Activated T-helper 2 cell treated with anti-CD3 and anti-CD28 coated beads, Interferon-gamma antibody, Interleukin-2, Interleukin-4, amounts not matched to agents 10 μg/mL and 5 μg/mL and 100 μg/mL, durations not matched to agents 14 hours and 24 hours and 36 hours (primary cell): ENCODE results near the gene MYL4. TPM values are rescaled to one million over a fixed set of nuclear protein-coding genes. Genes with fewer than 3 reads are reported as not detected.
"Not testable (repeated sequence)": the region's sequence is repeated elsewhere in the genome, so short reads cannot be mapped to it uniquely, and the experiment has no call there.

Experiments used
- DNase-seq: peaks from one replicate; pipeline ENCODE4 v3.0.0; 2021; ENCODE audit warnings: low spot score
- H3K27ac Mint-ChIP-seq: one replicate; pipeline ENCODE4 v1.8.0; 2021; ENCODE audit warnings: mixed read lengths
- H3K27me3 Mint-ChIP-seq: one replicate; pipeline ENCODE4 v1.8.0; 2021; ENCODE audit warnings: low read depth, mixed read lengths
- H3K36me3 Mint-ChIP-seq: one replicate; pipeline ENCODE4 v1.8.0; 2021; ENCODE audit warnings: low read depth, mixed read lengths
- H3K4me1 Mint-ChIP-seq: one replicate; pipeline ENCODE4 v1.8.0; 2021; ENCODE audit warnings: low read depth, mixed read lengths
- H3K4me3 Mint-ChIP-seq: one replicate; pipeline ENCODE4 v1.8.0; 2021; ENCODE audit warnings: low read depth, mild to moderate bottlenecking, moderate library complexity, mixed read lengths
- H3K9me3 Mint-ChIP-seq: one replicate; pipeline ENCODE4 v1.8.0; 2021; ENCODE audit warnings: mixed read lengths
- intact Hi-C: fragments of 100-400 bp; cut with micrococcal nuclease; formaldehyde crosslinking; loops from one replicate; pipeline ENCODE4 v1.15.1; 2023
- total RNA-seq: library from RNA; stranded (reverse); gene quantifications from 2 replicates; pipeline ENCODE4 v1.2.3, GENCODE V29; 2022

MYL4 gene
- total RNA-seq, 1 donor from 2014 or later: not detected

DNA sequence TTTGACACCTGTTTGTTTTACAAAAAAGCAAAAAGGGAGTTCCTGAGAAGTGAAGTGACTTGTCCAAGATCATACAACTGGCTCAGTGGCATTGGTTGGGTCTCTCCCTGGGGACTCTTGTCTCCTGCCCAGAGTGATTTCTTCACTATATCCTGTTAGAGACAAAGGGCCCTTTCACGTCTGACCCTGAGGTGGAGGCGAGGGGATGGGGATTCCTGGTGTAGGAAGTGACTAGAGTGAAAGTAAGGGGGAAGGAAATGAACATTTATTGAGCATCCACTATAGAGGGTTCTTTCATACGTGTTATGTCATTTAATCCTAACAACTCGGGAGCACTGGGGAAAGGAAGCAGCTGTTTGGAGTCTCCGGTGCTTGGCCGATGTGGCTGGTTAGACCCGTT, 53.4 kb downstream of the MYL4 start:
- DNase-seq: no peak
- H3K36me3 Mint-ChIP-seq: no peaks in the 10 kb centered on the region
- no peak overlapping the region for H3K27ac Mint-ChIP-seq
- H3K4me3 Mint-ChIP-seq: no peak overlapping the region
- H3K9me3 Mint-ChIP-seq: no peaks in the 10 kb centered on the region
- intact Hi-C loops: no loop called here
- peaks cover 9% of the 10 kb centered on the region for H3K4me1 Mint-ChIP-seq
- peaks cover 32% of the 10 kb centered on the region for H3K27me3 Mint-ChIP-seq

DNA sequence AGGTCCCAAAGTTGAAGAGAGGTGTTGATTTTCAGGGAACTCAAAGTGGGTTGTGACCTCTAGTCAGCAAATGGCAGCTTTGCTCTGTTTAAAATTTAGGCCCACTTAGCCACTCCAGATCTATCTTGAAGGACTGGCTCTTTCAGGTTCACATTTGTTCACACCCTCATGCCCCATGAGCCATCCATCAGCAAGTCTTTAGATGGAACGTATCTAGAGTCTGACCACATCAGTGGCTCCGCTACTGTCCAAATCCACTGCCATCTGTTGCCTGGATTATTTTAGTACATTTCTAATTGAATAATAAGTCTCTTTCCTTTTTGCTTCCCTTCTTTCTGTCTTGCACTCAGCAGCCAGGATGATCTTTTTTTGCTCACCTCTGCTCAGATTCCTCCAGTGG, 55.0 kb downstream of the MYL4 start:
- no peak overlapping the region for H3K27ac Mint-ChIP-seq
- no peaks in the 10 kb centered on the region for H3K36me3 Mint-ChIP-seq

DNA sequence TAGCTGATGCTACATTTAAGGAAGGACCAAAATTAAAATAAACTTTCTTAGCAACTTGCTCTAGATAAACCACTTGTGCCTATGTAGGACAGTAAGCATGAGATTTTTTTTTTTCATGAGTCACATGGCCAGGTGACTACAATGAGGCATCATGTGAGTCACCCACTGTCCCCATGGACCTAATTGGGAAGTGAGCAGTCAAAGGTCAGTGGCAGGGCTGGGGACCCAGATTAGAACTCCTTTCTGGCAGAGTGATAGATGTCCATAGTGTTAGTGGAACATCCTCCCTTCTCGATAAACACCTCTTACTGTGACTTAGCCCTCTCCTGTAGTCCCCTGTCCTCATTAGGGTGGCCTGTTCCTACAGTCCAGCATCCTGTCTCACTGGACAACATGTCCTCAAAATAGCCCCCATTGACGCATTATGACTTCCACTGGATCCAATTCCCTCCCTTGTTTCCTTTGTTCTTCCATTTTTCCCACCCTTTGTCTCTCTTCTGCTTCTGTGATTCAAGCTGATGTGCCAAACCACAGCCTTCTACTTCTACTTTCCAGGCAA, 56.9 kb downstream of the MYL4 start:
- intact Hi-C loops: no loop called here
- Mint-ChIP-seq H3K27me3 (peaks cover 19% of the 10 kb centered on the region), H3K27ac (no peak overlapping the region), H3K4me1 (no peaks in the 10 kb centered on the region), H3K4me3 (no peak overlapping the region), H3K9me3 (peaks cover 6% of the 10 kb centered on the region), H3K36me3 (no peaks in the 10 kb centered on the region)
- DNase-seq: no peak

More for the DNA sequence above, 55.0 kb downstream of the MYL4 start:
- Mint-ChIP-seq H3K9me3 (peaks cover under 1% of the 10 kb centered on the region), H3K27me3 (peaks cover 24% of the 10 kb centered on the region), H3K4me1 (no peaks in the 10 kb centered on the region), H3K4me3 (no peak overlapping the region)
- intact Hi-C loops: no loop called here
- no peak for DNase-seq

DNA sequence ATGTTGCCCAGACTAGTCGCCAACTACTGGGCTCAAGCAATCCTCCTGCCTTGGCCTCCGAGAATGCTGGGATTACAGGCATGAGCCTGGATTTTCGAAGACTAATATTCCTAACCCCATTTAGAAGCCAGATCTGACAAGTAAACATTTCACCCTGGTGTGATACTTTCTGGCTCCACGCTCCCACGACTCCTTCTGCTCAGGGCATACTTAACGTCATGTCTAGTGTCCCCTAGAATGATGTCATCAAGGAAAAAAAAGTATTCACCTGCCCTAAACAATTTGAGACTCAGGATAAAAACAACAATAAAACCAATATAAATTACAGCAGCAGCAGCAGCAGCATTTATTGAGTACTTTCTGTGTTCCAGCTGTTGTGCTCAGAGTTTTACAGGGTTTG, 57.6 kb downstream of the MYL4 start:
- Mint-ChIP-seq H3K4me1 (no peaks in the 10 kb centered on the region), H3K9me3 (peaks cover 6% of the 10 kb centered on the region), H3K4me3 (no peak overlapping the region), H3K27ac (no peak overlapping the region), H3K36me3 (no peaks in the 10 kb centered on the region), H3K27me3 (peaks cover 19% of the 10 kb centered on the region)
- DNase-seq: no peak
- intact Hi-C loops: no loop called here

DNA sequence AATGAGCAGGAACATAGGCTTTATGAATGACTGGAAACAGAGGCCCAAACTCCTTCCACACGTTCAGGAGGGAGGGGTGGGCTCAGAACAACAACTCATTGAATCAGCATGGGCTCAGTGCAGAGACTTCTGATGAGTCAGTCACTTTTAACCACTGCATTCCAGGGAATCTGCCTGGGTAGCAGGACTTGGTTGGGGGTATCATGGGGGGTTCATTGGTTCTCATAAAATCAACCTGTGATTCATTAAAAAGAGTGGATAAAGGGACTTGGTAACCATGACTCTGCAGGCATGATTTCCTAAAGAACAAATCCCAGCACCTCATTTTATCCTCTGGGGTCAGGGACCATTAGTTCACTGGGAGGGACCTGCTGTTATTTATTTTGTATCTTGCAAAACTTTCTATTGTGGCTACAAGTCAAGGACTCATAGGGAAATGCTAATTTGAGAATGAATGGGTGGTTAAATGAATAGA, 58.2 kb downstream of the MYL4 start:
- Mint-ChIP-seq H3K27ac (no peak overlapping the region), H3K9me3 (peaks cover 6% of the 10 kb centered on the region), H3K4me3 (no peak overlapping the region), H3K36me3 (no peaks in the 10 kb centered on the region), H3K4me1 (no peaks in the 10 kb centered on the region), H3K27me3 (peaks cover 16% of the 10 kb centered on the region)
- intact Hi-C loops: no loop called here
- no peak for DNase-seq

DNA sequence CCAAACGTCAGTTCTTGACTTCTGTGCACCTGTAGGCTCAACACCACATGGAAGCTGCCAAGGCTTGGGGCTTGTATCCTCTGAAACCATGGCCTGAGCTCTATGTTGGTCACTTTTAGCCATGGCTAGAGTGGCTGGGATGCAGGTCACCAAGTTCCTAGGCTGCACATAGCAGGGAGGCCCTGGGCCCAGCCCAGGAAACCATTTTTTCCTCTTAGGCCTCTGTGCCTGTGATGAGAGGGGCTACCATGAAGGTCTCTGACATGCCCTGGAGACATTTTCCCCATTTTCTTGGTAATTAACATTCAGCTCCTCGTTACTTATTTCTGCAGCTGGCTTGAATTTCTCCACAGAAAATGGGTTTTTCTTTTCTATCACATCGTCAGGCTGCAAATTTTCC, 59.8 kb downstream of the MYL4 start:
- H3K27me3 Mint-ChIP-seq: peaks cover 17% of the 10 kb centered on the region
- H3K9me3 Mint-ChIP-seq, H3K36me3 Mint-ChIP-seq, H3K4me3 Mint-ChIP-seq, H3K27ac Mint-ChIP-seq, H3K4me1 Mint-ChIP-seq, DNase-seq, intact Hi-C loops: not testable (repeated sequence)

DNA sequence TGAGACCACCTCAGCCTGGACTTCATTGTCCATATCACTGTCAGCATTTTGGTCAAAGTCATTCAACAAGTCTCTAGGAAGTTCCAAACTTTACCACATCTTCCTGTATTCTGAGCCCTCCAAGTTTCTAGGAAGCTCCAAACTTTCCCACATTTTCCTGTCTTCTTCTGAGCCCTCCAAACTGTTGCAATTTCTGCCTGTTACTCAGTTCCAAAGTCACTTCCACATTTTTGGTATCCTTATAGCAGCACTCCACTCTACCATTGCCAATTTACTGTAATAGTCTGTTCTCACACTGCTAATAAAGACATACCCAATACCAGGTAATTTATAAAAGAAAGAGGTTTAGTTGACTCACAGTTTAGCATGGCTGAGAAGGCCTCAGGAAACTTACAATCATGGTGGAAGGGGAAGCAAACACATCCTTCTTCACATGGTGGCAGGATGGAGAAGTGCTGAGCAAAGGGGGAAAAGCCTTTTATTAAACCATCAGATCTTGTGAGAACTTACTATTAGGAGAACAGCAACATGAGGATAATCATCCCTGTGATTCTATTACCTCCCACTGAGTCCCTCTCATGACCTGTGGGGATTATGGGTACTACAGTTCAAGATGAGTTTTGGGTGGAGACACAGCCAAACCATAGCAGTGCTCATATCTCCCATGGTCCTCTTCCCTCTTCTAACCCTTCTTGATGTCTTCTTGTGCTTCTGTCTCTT, 60.6 kb downstream of the MYL4 start:
- DNase-seq, intact Hi-C loops, H3K36me3 Mint-ChIP-seq, H3K4me1 Mint-ChIP-seq, H3K27ac Mint-ChIP-seq, H3K4me3 Mint-ChIP-seq, H3K9me3 Mint-ChIP-seq: not testable (repeated sequence)
- peaks cover 13% of the 10 kb centered on the region for H3K27me3 Mint-ChIP-seq

DNA sequence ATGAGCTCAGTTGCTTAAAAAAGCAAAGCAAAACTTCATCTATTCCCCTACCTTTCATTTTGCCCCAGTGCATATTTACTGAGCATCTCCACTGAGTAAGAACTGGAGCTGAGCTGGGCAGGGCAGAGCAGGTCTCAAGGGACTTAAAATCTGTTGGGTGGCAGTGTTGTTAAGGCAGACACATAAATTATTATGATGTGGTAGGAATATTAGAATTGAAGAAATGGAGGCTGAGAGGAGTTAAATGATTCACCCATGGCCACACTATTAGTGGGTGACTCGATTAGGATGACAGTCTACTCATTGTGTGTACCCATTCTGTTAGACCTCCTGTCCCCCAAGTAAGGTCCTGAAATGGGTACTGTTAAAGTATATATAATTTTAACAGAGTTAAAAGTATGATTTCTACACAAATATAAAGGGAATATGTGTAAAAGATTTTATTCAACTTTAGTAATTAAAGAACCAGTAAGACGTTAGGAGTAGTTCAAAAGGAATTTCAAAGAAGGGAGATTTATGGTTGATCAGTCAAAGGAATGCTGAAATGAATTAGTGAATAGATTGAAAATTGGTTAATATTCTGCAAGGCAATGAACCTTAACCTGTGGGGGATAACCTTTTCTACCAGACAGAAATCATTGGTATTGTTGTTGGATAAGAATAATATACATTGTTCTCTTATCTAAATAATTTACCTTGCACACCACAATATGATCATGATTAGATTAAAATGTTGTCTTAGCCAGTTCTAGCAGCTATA, 62.0 kb downstream of the MYL4 start:
- H3K4me1 Mint-ChIP-seq: no peaks in the 10 kb centered on the region
- H3K4me3 Mint-ChIP-seq: no peak overlapping the region
- H3K9me3 Mint-ChIP-seq: peaks cover 6% of the 10 kb centered on the region
- no peaks in the 10 kb centered on the region for H3K36me3 Mint-ChIP-seq
- no peak overlapping the region for H3K27ac Mint-ChIP-seq
- peaks cover 9% of the 10 kb centered on the region for H3K27me3 Mint-ChIP-seq
- intact Hi-C loops: no loop called here
- no peak for DNase-seq

DNA sequence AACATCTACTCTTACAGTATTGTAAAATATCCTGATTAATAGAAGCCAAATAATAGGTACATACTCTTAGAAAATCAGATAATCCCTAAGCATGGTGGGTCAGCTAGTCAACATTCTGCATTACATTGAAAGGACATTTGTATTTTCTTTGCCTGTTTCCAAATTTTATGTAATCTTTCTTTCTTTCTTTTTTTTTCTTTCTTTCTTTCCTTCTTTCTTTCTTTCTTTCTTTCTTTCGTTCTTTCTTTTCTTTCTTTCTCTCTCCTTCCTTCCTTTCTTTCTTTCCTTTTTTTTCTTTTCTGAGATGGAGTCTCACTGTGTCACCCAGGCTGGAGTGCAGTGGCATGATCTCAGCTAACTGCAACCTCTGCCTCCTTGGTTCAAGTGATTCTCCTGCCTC, 63.3 kb downstream of the MYL4 start:
- Mint-ChIP-seq H3K4me1 (no peaks in the 10 kb centered on the region), H3K27ac (no peak overlapping the region), H3K27me3 (peaks cover 12% of the 10 kb centered on the region), H3K36me3 (no peaks in the 10 kb centered on the region), H3K9me3 (peaks cover 6% of the 10 kb centered on the region), H3K4me3 (no peak overlapping the region)
- DNase-seq: no peak
- intact Hi-C loops: no loop called here

DNA sequence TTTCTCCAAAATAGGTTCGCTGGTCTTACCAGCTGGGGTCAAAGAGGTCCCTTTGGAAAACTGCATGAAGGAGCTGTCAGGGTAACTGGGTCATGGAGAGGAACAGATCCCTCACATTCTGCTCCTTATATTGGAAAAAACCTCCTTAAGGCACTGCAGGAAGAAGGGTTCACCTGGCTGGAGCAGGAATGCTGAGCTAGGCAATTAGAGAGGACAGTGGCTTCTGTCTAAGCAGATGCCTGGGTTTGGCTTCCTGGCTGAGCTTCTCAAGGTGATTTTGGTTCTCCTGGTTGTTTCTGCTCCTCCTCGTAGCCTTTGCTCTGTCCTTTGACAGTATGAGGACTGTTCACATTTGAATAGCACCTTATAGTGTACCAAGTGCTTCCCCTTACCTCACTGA, 64.1 kb downstream of the MYL4 start:
- peaks cover 12% of the 10 kb centered on the region for H3K27me3 Mint-ChIP-seq
- intact Hi-C loops: no loop called here
- peaks cover 6% of the 10 kb centered on the region for H3K9me3 Mint-ChIP-seq
- DNase-seq: no peak
- no peaks in the 10 kb centered on the region for H3K4me1 Mint-ChIP-seq
- no peak overlapping the region for H3K4me3 Mint-ChIP-seq
- no peak overlapping the region for H3K27ac Mint-ChIP-seq
- no peaks in the 10 kb centered on the region for H3K36me3 Mint-ChIP-seq

Other genes with a start within 250 kb of the MYL4 start
- gene RPRML, start 230.1 kb upstream of the MYL4 start, total RNA-seq: not detected in 2 replicates
- gene CDC27, start 20.1 kb upstream of the MYL4 start, total RNA-seq: 102 and 109 TPM in 2 replicates
- gene ITGB3, start 44.5 kb downstream of the MYL4 start, total RNA-seq: not detected in 2 replicates
- gene EFCAB13, start 114.6 kb downstream of the MYL4 start, total RNA-seq: 1.4 and 2.7 TPM in 2 replicates